NB4 (cell line): ENCODE measurements around the gene ZNF618.

Experiments used
- CTCF ChIP-seq: IDR thresholded peaks from one replicate; pipeline ENCODE4 v1.5.1; 2012; ENCODE audit warnings: low read depth, low read length
- POLR2A ChIP-seq: IDR thresholded peaks from 2 replicates; pipeline ENCODE4 v1.6.1; 2011; ENCODE audit warnings: mild to moderate bottlenecking; ENCODE audit not compliant: insufficient read length; ENCODE audit errors: extremely low read depth
- TF ChIP-seq, protein P1 (sequence below): IDR thresholded peaks from 2 replicates; pipeline ENCODE4 v1.6.1; 2011; ENCODE audit warnings: low read depth, low read length

- TF ChIP-seq CTCF (no peak), POLR2A (no peak)
- TF ChIP-seq, protein P1, sequence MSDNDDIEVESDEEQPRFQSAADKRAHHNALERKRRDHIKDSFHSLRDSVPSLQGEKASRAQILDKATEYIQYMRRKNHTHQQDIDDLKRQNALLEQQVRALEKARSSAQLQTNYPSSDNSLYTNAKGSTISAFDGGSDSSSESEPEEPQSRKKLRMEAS = no peak
Observed at GRCh38 chr9:113976915-113977314, 100.8 kb downstream of the ZNF618 start.
